ENCODE measurements around the gene SEC14L5. TPM values are rescaled to one million over a fixed set of nuclear protein-coding genes. Genes with fewer than 3 reads are reported as not detected.
"Not testable (repeated sequence)": the region's sequence is repeated elsewhere in the genome, so short reads cannot be mapped to it uniquely, and the experiment has no call there.

SEC14L5 gene
- total RNA-seq, 1 experiment from 2014 or later, result not detected

DNA sequence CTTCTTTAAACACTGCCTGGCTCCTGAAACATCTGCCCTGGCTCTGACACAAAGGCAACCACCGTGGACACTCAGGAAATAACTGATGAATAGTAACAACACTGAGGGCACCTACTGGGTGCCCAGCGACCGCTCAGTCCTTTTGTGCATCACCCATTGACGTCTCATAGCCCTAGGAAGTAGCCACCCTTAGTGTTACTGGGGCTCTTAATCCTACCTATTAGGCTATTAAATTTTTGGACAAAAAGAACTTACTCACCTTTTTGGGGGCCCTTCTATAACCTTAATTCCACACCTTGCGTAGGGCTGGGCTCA lies 32.9 kb upstream of the SEC14L5 start:
- peaks cover 15% of the 10 kb centered on the region for H3K9me3 ChIP-seq
- no peaks in the 10 kb centered on the region for H3K27me3 ChIP-seq
- H3K4me3 ChIP-seq, result no peak overlapping the region
- no peak for DNase-seq
- no peaks in the 10 kb centered on the region for H3K36me3 ChIP-seq

DNA sequence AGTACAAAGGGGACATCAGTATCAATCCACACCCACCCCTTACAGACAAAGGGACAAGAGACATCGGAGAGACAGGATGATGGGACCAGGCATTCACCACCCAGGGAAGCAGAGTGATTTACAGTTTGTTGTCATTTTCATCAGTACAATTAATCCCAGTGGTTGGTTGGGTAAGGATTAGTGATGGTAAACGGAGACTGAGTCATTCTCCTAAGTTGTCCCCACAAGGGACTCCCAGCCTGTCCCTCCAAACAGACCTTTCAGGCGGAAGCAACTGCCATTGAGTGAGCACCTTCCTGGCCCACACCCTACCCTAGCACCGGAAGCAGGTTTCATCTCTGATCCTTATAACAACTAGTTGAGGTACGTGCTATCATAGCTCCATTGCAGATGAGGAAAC lies 32.3 kb upstream of the SEC14L5 start:
- Histone ChIP-seq H3K27me3 (no peaks in the 10 kb centered on the region), H3K36me3 (no peaks in the 10 kb centered on the region), H3K4me3 (no peak overlapping the region), H3K9me3 (peaks cover 15% of the 10 kb centered on the region)
- DNase-seq, result no peak

DNA sequence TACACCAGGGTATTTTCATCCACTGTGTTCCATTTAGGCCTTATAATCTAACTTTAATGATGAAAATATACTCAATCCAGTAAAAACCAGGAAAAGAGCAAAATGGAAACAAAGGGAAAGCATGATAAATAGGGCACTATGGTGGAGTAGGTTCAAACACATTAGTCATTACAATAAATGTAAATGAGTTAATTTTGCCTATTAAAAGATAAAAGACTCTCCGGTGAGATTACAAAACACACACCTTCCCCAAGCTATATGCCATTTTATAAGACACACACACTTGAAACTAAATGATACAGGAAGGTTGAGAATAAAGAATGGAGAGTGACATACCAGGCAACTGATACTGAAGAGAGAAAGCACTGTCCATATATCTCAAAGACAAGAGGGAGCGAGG lies 31.2 kb upstream of the SEC14L5 start:
- Histone ChIP-seq H3K9me3 (peaks cover 15% of the 10 kb centered on the region), H3K4me3 (no peak overlapping the region), H3K36me3 (no peaks in the 10 kb centered on the region), H3K27me3 (no peaks in the 10 kb centered on the region)
- DNase-seq, result no peak

DNA sequence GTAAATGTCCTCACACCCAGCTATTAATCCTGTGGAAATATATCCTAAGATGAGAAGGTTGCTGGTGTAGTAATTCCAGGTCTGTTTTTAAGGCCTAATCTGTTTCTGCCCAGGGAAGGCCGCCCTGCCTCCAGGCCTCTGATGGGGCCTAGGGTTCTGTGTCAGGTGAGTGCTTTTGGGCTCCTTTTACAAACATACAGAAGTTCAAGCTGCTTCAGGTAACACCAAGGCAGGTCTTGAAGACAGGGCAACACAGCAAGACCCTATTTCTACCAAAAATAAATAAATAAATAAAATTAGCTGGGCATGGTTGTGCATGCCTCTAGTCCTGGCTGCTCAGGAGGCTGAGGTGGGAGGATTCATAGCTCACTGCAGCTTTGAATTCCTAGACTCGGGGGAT lies 30.5 kb upstream of the SEC14L5 start:
- no peaks in the 10 kb centered on the region for H3K36me3 ChIP-seq
- DNase-seq, result no peak
- H3K4me3 ChIP-seq, result no peak overlapping the region
- peaks cover 15% of the 10 kb centered on the region for H3K9me3 ChIP-seq
- no peaks in the 10 kb centered on the region for H3K27me3 ChIP-seq

DNA sequence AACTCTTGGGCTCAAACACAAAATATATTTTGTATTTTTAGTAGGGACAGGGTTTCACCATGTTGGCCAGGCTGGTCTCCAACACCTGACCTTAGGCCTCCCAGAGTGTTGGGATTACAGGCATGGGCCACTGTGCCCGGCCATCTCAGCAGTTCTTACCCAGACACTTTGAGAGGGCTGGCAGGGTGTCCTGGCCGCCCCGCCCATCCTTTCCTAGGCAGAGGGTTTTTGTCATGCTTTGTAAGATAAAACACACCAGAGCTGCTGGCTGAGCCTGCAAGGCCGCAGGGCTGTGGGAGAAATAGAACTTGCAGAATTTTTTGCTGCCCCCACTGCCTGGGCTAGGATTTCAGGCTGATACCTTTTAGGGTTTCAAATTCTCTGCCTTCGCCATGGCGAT lies 29.9 kb upstream of the SEC14L5 start:
- Histone ChIP-seq H3K4me3 (no peak overlapping the region), H3K27me3 (no peaks in the 10 kb centered on the region), H3K36me3 (no peaks in the 10 kb centered on the region), H3K9me3 (peaks cover 15% of the 10 kb centered on the region)
- no peak for DNase-seq

DNA sequence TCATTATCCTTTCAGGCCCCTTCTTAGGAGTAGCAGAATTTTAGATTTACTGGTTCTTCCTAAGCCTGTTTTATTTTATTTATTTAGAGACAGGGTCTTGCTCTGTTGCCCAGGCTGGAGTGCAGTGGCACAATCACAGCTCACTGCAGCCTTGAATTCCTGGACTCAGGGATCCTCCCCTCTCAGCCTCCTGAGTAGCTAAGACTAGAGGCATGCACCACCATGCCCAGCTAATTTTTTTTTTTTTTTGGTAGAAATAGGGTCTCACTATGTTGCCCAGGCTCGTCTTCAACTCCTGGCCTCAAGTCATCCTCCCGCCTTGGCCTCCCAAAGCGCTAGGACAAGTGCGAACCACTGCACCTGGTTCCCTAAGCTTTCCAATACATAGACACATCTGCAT lies 28.5 kb upstream of the SEC14L5 start:
- H3K9me3 ChIP-seq, result peaks cover 15% of the 10 kb centered on the region
- not testable (repeated sequence) for H3K36me3 ChIP-seq, DNase-seq, H3K4me3 ChIP-seq, H3K27me3 ChIP-seq

DNA sequence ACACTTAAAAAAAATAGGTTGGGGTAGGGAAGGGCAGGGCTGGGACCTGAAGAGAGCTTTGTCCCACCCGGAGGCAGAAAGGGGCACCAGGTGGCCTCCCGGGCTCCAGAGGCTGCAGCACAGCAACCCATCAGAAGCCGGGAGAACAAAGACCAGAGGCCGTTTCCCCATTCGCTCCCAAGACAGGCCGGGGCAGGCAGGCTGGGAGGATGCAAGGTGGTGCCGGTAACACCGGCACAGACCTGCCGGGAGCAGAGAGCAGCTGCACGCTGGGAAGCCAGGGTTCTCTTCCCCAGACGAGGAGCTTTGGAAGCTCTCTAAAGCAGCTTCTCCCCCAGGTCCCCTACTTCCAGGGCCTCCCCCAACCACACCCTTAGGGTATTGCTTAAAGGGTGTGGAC lies 26.7 kb upstream of the SEC14L5 start:
- H3K4me3 ChIP-seq, result no peak overlapping the region
- H3K27me3 ChIP-seq, result no peaks in the 10 kb centered on the region
- H3K9me3 ChIP-seq, result peaks cover 9% of the 10 kb centered on the region
- no peaks in the 10 kb centered on the region for H3K36me3 ChIP-seq
- DNase-seq, result no peak

DNA sequence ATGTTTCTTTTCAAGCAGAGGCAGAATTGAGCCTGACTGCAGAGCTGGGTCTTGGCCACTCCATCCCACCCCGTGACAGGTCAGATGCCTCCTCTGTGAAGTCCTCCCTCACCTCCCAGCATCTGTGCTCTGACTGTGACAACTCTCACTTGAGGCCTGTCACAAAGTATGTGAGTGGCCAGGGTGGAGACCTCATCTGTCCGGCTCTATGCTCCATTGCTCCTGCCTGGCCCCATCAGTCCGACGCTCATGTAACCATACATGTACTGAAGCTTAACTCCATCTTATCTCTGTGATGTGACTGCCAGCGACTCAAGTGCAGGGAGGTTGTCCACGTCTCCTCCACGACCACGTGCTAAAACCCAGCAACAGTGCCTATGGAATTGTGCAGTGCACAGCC lies 24.7 kb upstream of the SEC14L5 start:
- H3K9me3 ChIP-seq, result no peaks in the 10 kb centered on the region
- H3K4me3 ChIP-seq, result no peak overlapping the region
- H3K27me3 ChIP-seq, result no peaks in the 10 kb centered on the region
- no peaks in the 10 kb centered on the region for H3K36me3 ChIP-seq
- no peak for DNase-seq

DNA sequence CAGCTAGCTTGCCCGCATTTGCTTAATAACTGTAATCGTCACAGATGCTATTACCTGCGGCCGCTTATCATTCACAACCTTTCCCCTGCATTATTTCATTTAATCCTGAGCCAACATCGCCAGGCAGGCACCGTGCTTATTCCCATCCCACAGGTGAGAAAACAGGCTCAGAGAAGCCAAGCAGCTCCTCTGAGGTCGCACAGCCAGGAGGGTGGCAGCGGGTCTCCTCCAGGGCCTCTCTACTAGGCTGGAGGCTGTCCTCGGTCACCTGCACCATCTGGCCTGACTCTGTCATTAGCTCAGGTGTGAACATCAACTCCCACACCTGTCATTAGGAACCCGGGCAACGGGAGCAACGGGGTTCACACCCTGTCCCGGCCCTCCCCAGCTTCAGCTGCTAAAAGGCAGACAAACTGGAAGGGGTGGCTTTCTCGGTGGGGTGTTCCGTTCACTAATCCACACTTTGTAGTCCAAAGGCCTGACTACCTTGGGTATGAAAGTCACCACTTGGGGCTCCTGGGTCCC lies 24.2 kb upstream of the SEC14L5 start:
- Histone ChIP-seq H3K36me3 (no peaks in the 10 kb centered on the region), H3K4me3 (no peak overlapping the region), H3K9me3 (no peaks in the 10 kb centered on the region), H3K27me3 (no peaks in the 10 kb centered on the region)
- DNase-seq, result no peak

DNA sequence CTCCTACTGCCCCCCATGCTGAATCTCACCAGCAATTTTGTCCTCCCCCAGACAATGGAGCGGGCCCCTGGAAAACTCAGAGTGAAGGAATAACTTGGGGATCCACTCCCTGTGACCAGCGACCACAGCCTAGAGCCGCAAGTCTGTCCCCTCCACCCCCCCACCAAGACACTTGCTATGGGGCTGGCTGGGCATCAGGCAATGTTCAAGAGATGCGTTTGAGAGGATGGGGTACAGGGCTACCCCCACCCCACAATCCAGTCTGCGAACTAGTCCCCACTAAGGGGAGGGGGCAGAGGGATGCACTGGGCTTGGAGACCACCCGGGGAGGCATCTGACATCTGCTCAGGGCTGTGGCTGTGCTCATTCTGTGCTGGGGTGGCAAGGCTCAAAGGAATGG lies 23.5 kb upstream of the SEC14L5 start:
- no peaks in the 10 kb centered on the region for H3K27me3 ChIP-seq
- DNase-seq, result no peak
- no peaks in the 10 kb centered on the region for H3K36me3 ChIP-seq

DNA sequence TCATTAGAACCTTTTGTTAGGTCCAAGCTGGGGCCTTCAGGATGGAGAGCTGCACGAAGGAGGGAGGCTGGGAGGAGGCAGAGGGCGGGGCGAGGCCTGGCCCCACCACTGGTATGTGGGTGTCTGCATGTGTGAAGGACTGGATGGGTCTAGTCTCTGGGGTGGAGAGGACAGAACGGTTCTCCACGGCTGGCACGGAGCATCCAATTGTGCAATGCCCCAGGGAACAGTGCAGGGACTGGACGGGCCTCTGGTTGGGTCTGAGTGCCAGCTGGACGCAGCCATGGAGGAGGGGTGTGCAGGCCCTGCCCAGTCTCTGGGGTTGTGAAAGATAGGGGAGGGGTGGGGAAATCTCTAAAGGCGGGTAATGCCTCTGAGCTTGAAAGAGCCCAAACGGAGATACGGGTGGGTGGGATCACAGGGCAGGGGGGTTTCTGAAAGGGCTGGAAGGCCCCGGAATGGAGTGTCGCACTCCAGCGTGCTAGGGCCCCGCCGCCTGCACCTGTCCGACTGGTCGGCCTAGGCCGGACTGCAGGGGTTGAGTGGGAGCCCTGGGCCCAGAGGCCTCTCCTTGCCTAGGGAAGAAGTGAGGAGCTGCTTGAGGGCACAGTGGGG lies 22.8 kb upstream of the SEC14L5 start:
- Histone ChIP-seq H3K4me3 (no peak overlapping the region), H3K27me3 (no peaks in the 10 kb centered on the region)
- peak; percentile 76 for DNase-seq

More for the DNA sequence above, 23.5 kb upstream of the SEC14L5 start:
- Histone ChIP-seq H3K4me3 (no peak overlapping the region), H3K9me3 (no peaks in the 10 kb centered on the region)

DNA sequence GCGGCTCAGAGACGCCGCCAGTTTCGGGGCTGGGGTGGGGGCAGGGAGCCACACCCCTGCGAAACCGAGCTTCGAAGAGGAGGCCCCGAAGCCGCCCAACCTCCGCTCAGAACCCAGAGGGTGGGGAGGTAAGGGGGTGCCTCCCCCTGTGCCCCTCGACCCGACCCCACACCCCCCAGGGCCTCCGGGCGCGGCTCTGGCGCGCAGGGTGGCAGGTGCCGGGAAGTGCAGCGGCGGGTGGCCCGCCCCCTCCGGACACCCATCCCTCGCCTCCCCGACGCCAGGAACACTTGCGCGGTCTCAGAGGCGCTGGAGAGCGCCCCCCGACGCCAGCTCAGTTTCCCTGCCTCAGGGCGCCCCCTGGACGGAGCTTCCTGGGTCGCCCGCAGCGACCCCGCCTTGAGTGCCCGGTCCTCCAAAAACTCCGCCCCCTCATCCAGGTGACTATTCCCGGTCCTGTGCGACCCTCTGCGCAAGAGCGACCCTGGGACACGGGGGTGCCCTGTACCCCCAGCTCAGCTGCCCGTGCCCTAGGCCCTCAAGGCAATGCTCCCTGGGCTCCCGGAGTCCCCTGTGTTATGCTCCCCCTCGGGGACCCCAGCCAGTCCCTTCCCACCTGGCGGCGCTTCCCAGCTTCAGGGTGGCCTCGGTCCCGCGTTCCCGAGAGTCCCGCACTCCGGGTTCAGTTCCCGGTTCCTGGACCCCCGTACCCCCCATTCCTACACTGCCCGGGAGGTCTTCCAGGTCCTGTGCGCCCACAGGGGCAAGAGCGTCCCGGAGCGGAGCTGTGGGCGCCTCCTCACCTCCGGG lies 21.7 kb upstream of the SEC14L5 start:
- no peaks in the 10 kb centered on the region for H3K27me3 ChIP-seq
- no peaks in the 10 kb centered on the region for H3K36me3 ChIP-seq
- H3K4me3 ChIP-seq, result no peak overlapping the region
- DNase-seq, result no peak
- H3K9me3 ChIP-seq, result no peaks in the 10 kb centered on the region

More for the DNA sequence above, 22.8 kb upstream of the SEC14L5 start:
- H3K9me3 ChIP-seq, result no peaks in the 10 kb centered on the region
- H3K36me3 ChIP-seq, result no peaks in the 10 kb centered on the region

DNA sequence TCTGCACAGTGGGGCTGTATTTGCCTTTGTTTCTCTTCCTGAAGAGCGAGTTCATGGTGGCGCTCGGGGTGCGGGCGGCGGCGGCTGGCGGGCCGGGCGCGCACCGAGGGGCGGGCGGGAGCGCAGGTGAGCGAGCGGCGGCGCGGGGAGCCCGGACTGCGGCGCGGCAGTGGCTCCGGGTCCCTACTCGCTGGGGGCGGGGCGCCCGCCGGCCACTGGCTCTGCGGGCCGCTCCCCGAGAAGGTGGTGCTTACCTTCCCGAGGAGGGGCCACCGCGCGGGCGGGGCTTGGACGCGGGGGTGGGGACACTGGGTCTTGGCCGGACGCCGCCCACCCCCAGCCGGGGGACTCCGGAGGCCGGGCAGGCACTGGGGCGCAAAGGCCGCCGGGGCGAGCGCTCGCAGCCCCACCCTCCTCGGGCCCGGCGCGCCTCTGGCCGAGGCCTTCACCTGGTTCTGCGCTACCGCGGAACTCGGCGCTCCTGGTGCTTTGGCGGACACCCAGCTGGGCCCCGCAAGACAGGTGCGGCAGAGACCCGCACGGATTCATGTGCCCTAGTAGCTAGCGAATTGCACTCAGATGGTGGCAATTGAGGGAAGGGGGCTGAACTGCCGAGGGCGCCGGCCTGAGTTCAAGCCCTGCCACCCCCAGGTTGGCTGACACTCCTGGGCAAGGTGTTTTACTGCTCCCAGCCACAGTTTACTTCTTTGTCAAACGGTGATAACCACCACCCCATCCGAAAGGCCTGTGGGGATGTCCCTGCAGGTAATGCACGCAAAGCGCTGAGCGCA lies 20.9 kb upstream of the SEC14L5 start, which contains the start of gene PPL:
Gene PPL (minus strand): TSS at position 158 of the 791 bp plus-strand sequence. CDS start 103 bp downstream, at position 55.
- Histone ChIP-seq H3K27me3 (no peaks in the 10 kb centered on the region), H3K9me3 (no peaks in the 10 kb centered on the region), H3K4me3 (no peak within 1 kb of the TSS), H3K36me3 (no peaks in the 10 kb centered on the region)
- DNase-seq, result no peak

DNA sequence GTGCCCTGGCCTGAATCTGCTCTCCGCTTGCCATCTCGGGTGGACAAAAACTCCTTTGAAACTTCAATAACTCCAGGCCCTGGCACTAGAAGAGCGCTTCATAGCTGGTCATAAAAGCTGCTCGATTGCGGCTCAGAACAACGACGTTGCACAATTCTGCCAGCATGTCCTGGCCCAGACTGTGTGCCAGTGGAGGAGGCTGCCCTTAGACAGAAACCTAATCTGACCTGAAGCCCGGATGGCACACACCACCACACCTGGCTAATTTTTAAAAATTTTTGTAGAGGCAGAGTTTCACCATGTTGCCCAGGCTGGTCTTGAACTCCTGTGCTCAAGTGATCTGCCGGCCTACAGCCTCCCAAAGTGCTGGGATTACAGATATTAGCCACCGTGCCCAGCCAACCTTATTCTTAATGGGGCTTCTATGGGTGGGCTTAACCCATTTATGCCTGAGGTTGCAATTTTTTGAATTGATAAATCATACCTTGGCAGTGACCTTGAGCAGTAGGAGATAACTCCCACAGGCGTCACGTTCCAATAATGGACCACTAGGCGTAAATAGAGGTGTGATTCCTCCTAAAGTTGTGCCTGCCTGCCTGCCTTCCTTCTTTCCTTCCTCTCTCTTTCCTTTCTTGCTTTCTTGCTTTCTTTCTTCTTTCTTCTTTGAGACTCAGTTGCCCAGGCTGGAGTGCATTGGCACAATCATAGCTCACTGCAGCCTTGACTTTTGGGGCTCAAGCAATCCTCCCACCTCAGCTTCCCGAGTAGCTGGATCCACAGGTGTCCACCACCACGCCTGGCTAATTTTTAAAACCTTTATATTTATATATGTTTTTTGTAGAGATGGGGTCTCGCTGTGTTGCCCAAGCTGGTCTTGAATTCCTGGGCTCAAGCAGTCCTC lies 20.1 kb upstream of the SEC14L5 start:
- DNase-seq, result no peak
- Histone ChIP-seq H3K36me3 (no peaks in the 10 kb centered on the region), H3K9me3 (no peaks in the 10 kb centered on the region), H3K4me3 (no peak overlapping the region), H3K27me3 (no peaks in the 10 kb centered on the region)

DNA sequence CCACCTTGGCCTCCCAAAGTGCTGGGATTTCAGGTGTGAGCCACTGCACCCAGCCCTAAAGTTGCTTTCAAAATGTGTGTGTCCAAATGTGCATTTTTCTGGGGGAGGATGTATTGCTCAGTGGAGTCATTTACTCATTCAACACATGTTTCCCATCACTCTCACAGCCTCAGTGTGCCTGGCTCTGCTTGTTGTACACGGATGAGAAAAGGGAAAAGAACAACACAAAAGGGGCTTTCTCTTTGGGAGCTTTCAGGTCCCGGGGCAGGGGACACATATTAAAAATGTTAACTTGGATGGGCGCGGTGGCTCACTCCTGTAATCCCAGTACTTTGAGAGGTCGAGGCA lies 19.5 kb upstream of the SEC14L5 start:
- Histone ChIP-seq H3K27me3 (no peaks in the 10 kb centered on the region), H3K36me3 (no peaks in the 10 kb centered on the region), H3K4me3 (no peak overlapping the region), H3K9me3 (no peaks in the 10 kb centered on the region)
- DNase-seq, result no peak

DNA sequence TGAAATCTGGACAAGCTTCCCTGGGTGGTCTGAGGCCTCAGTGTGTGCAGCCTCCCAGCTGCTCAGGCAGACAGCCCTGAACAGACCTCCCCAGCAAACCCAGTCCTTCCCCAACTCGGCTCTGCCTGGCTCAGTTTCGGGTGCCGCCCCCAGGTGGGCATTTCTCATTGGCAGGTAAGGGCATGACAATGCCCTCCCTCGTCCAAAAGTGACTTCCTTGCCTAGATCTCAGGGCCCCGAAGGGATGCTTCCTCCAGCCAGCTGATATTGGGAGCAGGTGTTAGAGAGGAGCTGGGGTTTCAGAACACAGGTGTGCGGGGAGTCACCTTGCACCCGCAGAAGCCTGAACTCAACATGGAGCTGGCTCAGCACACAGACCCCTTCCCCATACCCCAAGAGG lies 17.4 kb upstream of the SEC14L5 start:
- Histone ChIP-seq H3K4me3 (no peak overlapping the region), H3K9me3 (no peaks in the 10 kb centered on the region), H3K36me3 (no peaks in the 10 kb centered on the region), H3K27me3 (no peaks in the 10 kb centered on the region)
- no peak for DNase-seq

Data from MG63 (cell line).